GOT3 (cell line): ENCODE measurements around the gene MED28.
"Not testable (repeated sequence)": the region's sequence is repeated elsewhere in the genome, so short reads cannot be mapped to it uniquely, and the experiment has no call there.

Experiments used
- DNase-seq: peaks from one replicate; lab custom pipeline; 2025; ENCODE audit warnings: mixed read lengths; lab: John Stamatoyannopoulos, UW

The MED28 gene, protein sequence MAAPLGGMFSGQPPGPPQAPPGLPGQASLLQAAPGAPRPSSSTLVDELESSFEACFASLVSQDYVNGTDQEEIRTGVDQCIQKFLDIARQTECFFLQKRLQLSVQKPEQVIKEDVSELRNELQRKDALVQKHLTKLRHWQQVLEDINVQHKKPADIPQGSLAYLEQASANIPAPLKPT

GRCh38 chr4:17614416-17615299 is at the start of gene MED28:
MED28 (plus strand) TSS chr4:17614641; CDS start chr4:17614655, 14 bp downstream.
- DNase-seq, result peak; percentile 85

DNA sequence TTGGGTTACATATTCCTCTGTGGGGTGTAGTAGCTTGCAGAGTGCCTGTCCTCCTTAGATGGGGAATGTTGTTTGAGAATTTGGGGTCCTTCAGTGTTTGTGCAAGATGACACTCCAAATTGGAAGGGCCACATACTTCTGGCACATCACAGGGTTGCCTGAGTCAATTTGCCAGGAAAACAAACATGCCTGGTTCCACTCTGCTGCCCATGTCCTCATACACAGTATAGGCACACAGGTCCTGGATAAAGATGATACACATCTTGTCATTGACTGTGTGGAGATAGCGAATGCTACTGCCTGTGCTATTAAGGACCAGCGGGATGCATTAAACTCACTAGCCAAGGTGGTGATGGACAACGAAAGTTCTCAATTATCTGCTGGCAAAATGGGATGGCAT is 48.6 kb upstream of the MED28 start:
- no peak for DNase-seq

GRCh38 chr4:17567271-17567670 is 47.2 kb upstream of the MED28 start:
- no peak for DNase-seq

DNA sequence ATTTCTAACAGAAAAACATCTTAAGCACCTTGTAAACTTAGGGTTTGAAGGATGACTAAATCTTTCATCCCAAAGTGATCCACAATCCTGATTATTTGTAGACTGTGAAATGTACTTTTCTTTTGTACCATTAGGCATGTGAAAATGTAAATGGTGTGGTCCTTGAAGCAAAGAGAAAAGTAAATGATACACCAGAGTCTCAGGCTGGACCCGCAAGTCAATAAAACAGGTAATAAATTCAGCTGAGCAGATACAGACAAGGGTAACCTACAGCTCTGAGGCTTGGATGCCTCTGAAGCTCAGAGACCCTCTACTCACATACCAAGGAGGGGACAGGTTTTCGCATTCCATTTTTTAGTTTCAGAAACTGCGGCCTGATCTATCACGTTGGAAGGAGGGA is 40.2 kb upstream of the MED28 start:
- DNase-seq, result no peak

GRCh38 chr4:17575177-17575576 is 39.3 kb upstream of the MED28 start:
- DNase-seq, result not testable (repeated sequence)

DNA sequence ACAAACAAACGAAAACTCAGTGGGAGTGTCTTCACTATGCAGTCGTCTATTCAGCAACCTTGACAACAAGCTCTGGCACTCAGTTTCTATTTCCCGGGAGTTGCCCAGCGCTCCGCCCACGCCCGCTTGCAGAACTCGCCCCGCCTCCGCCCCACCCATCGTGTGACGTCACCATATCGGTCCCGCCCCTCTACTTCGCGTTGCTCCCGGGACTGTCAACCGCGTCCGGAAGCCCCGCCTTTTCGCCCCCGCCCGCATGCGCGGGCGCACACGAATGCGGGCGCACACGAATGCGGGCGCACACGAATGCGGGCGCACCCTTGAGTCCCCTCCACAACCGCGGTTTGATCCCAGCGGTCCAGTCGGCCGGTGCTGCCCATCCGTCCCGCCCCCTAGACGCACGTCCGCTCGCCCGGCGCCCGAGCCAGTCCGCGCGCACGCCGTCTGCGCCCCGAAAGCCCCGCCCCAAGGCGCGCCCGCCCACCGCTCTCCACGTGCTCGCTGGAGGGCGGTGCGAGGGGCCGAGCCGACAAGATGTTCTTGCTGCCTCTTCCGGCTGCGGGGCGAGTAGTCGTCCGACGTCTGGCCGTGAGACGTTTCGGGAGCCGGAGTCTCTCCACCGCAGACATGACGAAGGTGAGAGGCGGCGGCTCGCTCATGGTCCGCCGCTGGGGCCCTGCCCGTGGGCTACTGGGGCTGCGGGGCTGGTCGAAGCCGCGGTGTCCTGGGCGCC is 37.3 kb upstream of the MED28 start, which contains the start of gene LAP3:
Gene LAP3 (plus strand): TSS at position 267 of the 733 bp plus-strand sequence. CDS start 268 bp downstream, at position 535.
- DNase-seq, result peak; percentile 94

- no peak for DNase-seq
Measured at GRCh38 chr4:17577665-17578481, 36.6 kb upstream of the MED28 start.

GRCh38 chr4:17578482-17578891 is 36.0 kb upstream of the MED28 start:
- DNase-seq, result no peak

- DNase-seq, result no peak
Measured at GRCh38 chr4:17580969-17581368, 33.5 kb upstream of the MED28 start.

GRCh38 chr4:17583276-17583675 is 31.2 kb upstream of the MED28 start:
- no peak for DNase-seq

DNA sequence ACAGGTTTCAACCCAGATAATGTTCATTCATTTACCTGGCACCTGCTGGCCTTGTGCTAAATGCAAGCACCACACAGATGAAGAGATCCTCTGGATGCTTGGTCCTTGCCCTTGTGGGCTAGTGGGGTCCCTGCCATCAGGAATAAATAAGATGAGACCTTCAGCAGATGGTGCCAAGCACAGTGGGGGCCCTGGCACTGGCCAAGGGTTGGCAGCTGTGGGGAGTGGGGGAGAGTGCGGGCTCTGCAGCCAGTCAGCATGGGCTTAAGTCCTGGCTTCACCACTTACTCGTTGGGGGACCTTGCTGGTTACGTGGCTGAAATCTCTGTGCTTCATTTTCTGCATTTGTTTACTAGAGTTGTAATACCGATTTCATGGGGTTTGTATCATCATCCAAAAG is 30.5 kb upstream of the MED28 start:
- no peak for DNase-seq

GRCh38 chr4:17584521-17585213 is 29.8 kb upstream of the MED28 start:
- DNase-seq, result no peak

DNA sequence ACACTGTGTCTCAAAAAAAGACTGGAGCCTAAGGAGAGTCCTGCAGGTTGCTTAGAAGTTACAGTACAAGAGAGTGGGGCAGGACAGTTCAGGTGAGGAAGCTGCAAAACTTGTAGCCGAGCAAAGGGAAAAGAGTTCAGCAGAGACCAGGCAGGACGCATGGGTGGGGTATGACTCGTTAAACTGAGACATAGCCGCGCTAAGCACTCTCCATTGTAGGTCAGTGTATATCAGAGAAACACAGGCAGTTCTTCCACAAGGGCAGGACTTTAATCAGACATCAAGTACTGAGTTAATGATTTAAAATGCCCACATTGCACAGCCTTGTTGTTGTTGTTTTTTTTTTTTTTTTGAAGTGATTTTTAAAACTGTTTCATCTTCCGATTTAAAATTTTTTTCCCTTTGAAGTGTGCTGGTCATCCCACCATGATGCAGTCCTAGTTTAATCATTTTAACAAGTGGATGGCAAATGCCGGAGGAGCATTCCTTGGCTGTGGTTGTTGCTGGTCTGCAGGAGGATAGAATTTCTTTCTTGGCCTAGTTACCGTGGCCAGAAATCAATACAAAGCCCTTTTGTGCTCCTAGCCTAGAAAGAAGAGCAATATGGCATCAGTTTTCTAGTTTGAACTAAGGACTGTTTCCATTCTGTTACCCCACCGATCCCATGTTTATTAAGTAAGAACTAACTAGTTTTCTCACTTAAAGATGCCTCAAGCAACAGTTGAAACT is 27.2 kb upstream of the MED28 start:
- DNase-seq, result no peak

DNA sequence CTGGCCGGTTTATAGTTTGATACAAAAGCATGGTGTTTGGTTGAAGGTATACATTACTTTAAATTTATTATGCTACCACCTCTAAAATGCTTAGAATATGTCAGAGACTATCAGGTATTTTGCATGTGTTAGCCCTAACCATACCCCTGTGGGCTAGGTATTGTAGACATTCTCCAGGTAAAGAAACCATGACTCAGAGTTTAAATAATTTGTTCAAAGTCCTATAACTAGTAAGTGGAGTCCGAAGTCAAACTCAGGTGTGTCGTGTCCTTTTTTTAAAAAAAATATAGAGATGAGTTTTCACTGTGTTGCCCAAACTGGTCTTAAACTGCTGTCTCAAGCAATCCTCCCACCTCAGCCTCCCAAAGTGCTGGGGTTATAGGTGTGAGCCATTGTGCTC is 25.1 kb upstream of the MED28 start:
- no peak for DNase-seq

DNA sequence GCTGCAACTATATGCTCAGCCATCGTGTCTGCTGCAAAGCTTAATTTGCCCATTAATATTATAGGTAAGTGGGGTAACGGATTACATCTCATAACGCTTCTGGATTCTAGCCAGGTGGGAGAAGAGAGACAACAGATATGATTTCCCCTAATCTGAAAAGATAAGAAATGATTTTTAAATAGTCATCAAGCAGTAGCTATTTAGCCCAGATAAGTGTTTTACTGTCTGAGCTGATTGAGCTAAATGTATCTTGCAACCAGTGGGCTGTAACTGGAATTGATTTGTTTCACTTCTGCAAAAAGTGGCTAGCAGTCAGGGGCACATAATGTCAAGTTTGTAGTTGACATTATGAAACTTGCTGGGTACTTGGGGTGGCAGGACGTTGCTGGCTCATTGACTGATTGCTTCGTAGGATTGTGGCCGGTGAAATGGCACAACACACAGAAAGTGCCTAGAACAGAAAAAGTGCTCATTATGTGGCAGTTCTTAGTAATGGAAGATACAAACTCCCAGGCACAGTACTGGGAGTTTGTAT is 18.9 kb upstream of the MED28 start:
- DNase-seq, result no peak

DNA sequence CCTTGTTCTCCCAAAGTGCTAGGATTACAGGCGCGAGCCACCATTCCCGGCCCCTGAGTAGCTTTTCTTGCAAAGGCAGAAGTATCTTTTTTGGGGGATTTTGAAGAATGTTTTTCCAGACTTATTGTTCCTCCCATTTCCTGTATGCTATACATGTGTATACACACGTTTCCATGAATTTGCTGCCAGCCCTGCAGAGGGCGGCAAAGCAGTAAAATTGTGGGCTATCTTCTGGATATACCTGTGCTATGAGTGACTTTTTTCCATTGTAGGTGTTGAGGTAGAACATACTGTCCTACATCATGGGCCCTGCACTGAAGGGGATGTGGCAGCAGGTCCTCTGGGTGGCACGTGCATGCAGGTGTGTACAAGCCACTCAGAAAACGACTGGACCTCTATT is 16.9 kb upstream of the MED28 start:
- no peak for DNase-seq

DNA sequence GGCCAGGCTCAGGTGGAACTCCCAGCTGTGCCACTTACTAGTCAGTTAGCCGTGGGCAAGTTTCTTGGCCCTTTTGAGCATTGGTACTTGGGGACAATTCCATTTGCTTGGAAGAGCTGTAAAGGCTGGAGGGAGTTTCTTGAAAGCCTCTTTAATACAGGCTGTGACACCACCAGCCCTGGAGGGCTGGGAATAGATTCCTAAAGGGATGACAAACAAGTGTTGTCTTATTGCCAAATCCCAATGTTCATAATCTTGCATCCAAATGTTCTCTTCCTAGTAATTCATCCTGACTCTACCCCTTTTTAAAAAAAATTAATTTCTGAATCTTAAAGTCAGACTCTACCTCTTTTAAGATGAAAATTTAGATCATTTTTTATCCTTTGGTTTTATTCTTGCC is 14.6 kb upstream of the MED28 start:
- DNase-seq, result no peak

- DNase-seq, result no peak
Measured at GRCh38 chr4:17605236-17605635, 9.2 kb upstream of the MED28 start.

DNA sequence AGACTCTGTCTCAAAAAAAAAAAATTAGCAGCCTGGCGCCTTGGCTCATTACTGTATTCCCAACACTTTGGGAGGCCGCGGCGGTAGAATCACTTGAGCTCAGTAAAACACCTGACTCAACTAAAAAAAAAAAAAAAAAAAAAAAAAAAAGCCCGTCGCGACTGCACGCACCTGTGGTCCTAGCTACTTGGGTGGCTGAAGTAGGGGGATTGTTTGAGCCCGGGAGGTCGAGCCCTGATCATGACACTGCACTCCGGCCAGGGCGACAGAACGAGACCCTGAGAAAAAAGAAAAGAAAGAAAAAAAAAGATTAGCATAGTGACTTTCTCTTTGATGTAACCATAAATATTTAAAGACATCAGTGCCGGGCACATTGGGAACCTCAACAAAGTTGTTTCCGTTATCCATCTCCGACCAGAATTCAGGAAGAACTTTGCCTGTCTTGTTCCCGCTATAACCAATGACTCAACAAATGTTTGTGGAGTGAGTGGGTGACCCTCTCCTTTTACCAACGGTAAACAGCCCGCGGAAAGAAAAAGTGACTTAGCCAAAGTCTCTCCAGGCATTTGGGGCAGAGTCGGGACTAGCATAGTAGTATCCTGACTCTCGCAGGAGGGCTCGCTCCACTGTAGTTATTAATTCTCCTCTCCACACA is 553 bp upstream of the MED28 start:
- no peak for DNase-seq

DNA sequence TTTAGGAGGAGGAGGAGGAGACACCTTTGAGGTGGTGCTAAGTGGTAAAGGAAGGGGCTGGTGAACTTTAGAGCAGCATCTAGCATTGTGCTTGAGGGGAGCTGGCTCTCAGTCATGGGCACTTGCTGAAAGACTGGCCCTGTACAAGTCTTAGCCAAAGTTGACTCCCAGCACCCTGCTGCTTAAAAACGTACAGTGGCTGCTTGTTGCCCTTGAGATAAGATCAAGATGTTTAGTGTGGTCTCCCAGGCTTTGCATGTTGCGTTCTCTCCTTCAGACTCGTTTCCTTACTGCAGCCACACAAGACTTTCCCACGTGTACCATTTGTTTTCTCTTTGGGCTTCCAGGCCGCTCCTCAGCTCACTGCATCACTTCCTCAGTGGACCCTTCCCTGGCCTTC is 1.8 kb downstream of the MED28 start:
- no peak for DNase-seq
